Skeletal muscle satellite cell (primary cell): ENCODE results near the gene TANC1.
"Not testable (repeated sequence)": the region's sequence is repeated elsewhere in the genome, so short reads cannot be mapped to it uniquely, and the experiment has no call there.

ENCODE experiments used
- H3K27me3 ChIP-seq: 2 replicates; pipeline ENCODE4 v1.7.0; 2013; ENCODE audit warnings: low read length; ENCODE audit not compliant: control insufficient read depth, insufficient read depth
- H3K36me3 ChIP-seq: 2 replicates; pipeline ENCODE4 v1.7.0; 2013; ENCODE audit warnings: mild to moderate bottlenecking, control low read depth, low read length; ENCODE audit not compliant: insufficient read depth
- H3K4me1 ChIP-seq: 2 replicates; pipeline ENCODE4 v1.7.0; 2013; ENCODE audit warnings: low read length; ENCODE audit not compliant: control insufficient read depth, insufficient read depth
- H3K4me2 ChIP-seq: 2 replicates; pipeline ENCODE4 v1.7.0; 2013; ENCODE audit warnings: mild to moderate bottlenecking, low read length
- H3K4me3 ChIP-seq: 2 replicates; pipeline ENCODE4 v1.7.0; 2013; ENCODE audit warnings: low read length
- H3K9ac ChIP-seq: 2 replicates; pipeline ENCODE4 v1.7.0; 2013; ENCODE audit warnings: mild to moderate bottlenecking, low read depth, low read length, moderate library complexity
- H3K9me3 ChIP-seq: replicated peaks from 2 replicates; pipeline ENCODE4 v1.7.0; 2013; ENCODE audit warnings: mild to moderate bottlenecking, control low read depth, low read length

TANC1 gene

GRCh38 chr2:159138642-159139182 is 170.3 kb downstream of the TANC1 start:
- Histone ChIP-seq H3K9me3 (no peaks in the 10 kb centered on the region), H3K4me2 (no peak overlapping the region), H3K9ac (no peak overlapping the region), H3K4me1 (peaks cover 64% of the 10 kb centered on the region), H3K4me3 (no peak overlapping the region), H3K36me3 (no peaks in the 10 kb centered on the region), H3K27me3 (no peaks in the 10 kb centered on the region)

GRCh38 chr2:159139216-159139933 is 170.9 kb downstream of the TANC1 start:
- H3K27me3 ChIP-seq, result no peaks in the 10 kb centered on the region
- H3K4me2 ChIP-seq, result no peak overlapping the region
- no peaks in the 10 kb centered on the region for H3K9me3 ChIP-seq
- H3K4me3 ChIP-seq, result no peak overlapping the region
- H3K36me3 ChIP-seq, result no peaks in the 10 kb centered on the region
- H3K9ac ChIP-seq, result no peak overlapping the region
- peaks cover 64% of the 10 kb centered on the region for H3K4me1 ChIP-seq

DNA sequence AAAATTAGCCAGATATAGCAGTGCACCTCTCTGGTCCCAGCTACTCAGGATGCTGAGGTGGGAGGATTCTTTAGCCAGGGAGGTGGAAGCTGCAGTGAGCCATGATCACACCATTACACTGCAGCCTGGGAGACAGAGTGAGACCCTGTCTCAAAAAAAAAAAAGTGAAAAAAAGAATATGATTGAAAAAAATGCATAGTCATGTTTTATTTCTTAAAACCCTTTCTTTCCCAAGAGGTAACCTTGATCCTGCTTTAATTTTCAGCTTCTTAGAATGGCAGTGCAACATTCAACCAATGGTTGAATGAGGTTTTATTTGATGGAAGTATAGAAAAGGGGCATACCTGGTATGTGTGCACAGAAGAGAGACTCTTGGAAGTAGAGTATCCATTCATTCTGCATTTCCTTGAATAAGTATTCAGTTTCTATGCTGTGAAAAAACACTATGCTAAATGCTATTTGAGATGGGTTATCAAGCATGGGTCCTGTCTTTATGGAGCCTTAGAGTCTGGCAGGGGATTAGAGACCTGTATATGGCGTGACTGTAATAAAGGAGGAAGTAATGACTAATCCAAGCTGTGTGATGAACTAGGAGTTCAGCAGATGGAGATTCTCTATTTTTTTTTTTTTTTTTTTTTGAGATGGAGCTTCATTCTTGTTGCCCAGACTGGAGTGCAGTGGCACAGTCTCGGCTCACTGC is 171.8 kb downstream of the TANC1 start:
- Histone ChIP-seq H3K9ac (no peak overlapping the region), H3K4me1 (peaks cover 59% of the 10 kb centered on the region), H3K27me3 (no peaks in the 10 kb centered on the region), H3K36me3 (no peaks in the 10 kb centered on the region), H3K9me3 (no peaks in the 10 kb centered on the region), H3K4me2 (peak overlapping the region; percentile 1), H3K4me3 (no peak overlapping the region)

GRCh38 chr2:159140821-159141220 is 172.4 kb downstream of the TANC1 start:
- not testable (repeated sequence) for H3K9me3 ChIP-seq, H3K27me3 ChIP-seq, H3K9ac ChIP-seq, H3K4me3 ChIP-seq, H3K36me3 ChIP-seq, H3K4me2 ChIP-seq
- peaks cover 53% of the 10 kb centered on the region for H3K4me1 ChIP-seq

GRCh38 chr2:159144776-159145614 is 176.6 kb downstream of the TANC1 start:
- no peaks in the 10 kb centered on the region for H3K36me3 ChIP-seq
- no peaks in the 10 kb centered on the region for H3K9me3 ChIP-seq
- no peaks in the 10 kb centered on the region for H3K27me3 ChIP-seq
- H3K9ac ChIP-seq, result no peak overlapping the region
- no peak overlapping the region for H3K4me2 ChIP-seq
- H3K4me1 ChIP-seq, result peaks cover 31% of the 10 kb centered on the region
- H3K4me3 ChIP-seq, result no peak overlapping the region

DNA sequence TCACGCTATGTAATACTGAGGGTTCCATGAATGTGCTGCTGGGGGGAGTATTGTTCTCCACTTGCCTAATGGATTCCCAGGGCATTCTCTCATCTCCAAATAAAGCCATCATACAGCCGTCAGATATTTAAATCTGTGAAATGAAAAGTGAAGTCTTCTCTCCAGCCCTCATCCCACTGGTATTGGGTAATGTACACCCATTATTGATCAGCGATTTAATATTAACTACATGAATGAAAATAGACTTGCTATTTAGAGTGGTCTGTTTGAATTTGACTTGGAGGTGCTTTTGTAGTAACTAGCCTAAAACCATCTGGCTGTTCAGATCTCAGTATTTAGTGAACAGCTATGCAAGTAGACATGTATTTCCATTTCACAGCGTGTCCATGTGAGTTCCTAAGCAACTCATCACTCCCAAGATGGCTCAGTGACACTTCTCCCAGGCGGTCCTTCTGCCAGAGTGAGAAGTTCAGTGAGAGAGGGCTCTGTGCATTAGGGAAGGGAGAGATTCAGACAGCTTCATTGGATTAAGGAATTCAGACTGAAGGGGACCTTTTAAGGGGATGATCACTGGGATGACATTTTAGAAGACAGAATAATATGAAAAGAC is 177.4 kb downstream of the TANC1 start:
- Histone ChIP-seq H3K9me3 (no peaks in the 10 kb centered on the region), H3K4me3 (no peak overlapping the region), H3K4me2 (no peak overlapping the region), H3K9ac (no peak overlapping the region), H3K4me1 (peaks cover 22% of the 10 kb centered on the region), H3K27me3 (no peaks in the 10 kb centered on the region), H3K36me3 (peaks cover 7% of the 10 kb centered on the region)

DNA sequence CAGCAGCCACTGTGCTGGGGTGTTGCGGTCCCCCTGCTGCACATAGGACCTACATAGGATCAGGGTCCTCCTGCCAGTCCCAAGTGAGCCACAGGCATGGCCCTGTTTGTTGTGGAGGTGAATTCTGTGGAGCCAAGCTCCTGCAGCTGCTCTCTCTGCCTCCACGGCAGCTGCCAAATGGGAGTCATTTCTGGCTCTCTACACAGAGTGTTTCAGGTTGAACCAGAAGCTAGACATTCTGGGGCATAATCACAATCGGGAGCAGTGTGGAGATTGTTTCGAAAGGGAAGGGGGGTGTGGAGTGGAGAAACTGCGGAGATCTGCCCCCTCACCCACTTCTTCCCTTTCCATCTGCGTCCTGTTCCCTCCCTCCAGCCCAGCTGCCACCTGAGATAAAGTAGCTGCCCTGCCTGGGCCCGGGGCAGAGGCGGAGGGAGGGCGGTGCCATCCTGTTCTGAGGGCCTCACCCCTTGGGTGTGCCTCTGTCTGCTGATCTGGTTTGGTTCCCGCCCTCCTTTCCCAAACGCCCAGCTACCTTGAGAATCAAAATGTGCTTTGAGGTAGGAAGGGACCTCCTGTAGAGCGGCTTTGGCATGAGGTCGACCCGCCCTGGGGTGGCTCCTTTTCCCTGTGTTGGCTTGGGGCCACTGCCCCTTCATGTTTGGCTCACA is 178.7 kb downstream of the TANC1 start:
- no peaks in the 10 kb centered on the region for H3K27me3 ChIP-seq
- H3K4me3 ChIP-seq, result peak overlapping the region; percentile 11
- H3K4me1 ChIP-seq, result peaks cover 20% of the 10 kb centered on the region
- H3K4me2 ChIP-seq, result peak overlapping the region; percentile 67
- H3K36me3 ChIP-seq, result peaks cover 13% of the 10 kb centered on the region
- H3K9ac ChIP-seq, result no peak overlapping the region
- H3K9me3 ChIP-seq, result no peaks in the 10 kb centered on the region

DNA sequence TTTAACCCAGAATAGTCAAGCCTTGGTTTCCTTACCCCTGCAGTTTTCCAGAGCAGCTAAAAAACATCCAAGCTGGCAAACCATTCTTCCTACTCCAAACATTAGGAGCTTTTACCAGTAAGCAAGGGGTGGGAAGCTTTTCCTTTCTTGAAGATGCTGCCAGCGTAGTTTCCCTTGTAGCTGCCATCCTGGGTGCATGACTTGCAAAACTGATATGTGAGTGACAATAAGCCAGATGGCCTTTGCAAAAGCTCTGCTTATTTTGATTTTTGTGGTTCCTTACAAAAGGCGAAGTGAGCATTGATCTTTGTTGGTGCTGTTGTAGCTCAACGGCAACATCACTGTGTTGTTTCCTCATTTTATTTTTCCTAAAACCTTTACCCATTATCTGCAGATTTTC is 179.2 kb downstream of the TANC1 start:
- peaks cover 13% of the 10 kb centered on the region for H3K36me3 ChIP-seq
- H3K4me3 ChIP-seq, result no peak overlapping the region
- H3K9ac ChIP-seq, result no peak overlapping the region
- H3K27me3 ChIP-seq, result no peaks in the 10 kb centered on the region
- peaks cover 20% of the 10 kb centered on the region for H3K4me1 ChIP-seq
- H3K4me2 ChIP-seq, result peak overlapping the region; percentile 67
- H3K9me3 ChIP-seq, result no peaks in the 10 kb centered on the region

GRCh38 chr2:159148901-159149300 is 180.5 kb downstream of the TANC1 start:
- peak overlapping the region; percentile 31 for H3K4me2 ChIP-seq
- no peaks in the 10 kb centered on the region for H3K9me3 ChIP-seq
- no peak overlapping the region for H3K9ac ChIP-seq
- H3K4me1 ChIP-seq, result peaks cover 20% of the 10 kb centered on the region
- H3K36me3 ChIP-seq, result peaks cover 17% of the 10 kb centered on the region
- peak overlapping the region; percentile 6 for H3K4me3 ChIP-seq
- H3K27me3 ChIP-seq, result no peaks in the 10 kb centered on the region

- Histone ChIP-seq H3K4me2 (no peak overlapping the region), H3K4me1 (peaks cover 20% of the 10 kb centered on the region), H3K27me3 (no peaks in the 10 kb centered on the region), H3K9me3 (no peaks in the 10 kb centered on the region), H3K9ac (no peak overlapping the region), H3K4me3 (no peak overlapping the region), H3K36me3 (peaks cover 17% of the 10 kb centered on the region)
These were observed 181.3 kb downstream of the TANC1 start for GRCh38 chr2:159149747-159150146.
